OCI-LY7 (cell line): Measurements from ENCODE around the gene SLC29A2. TPM values are rescaled to one million over a fixed set of nuclear protein-coding genes. Genes with fewer than 3 reads are reported as not detected.

Experiments used
- BruUV-seq: library from RNA; stranded (reverse); fragments of 400-500 nt; replicated peaks from 2 replicates; lab custom pipeline; 2021; lab: Mats Ljungman, UMichigan
- CTCF ChIA-PET: fragments of 300-600 bp; sonication (Branson Sonifier 250); formaldehyde crosslinking; loops from one replicate; lab custom pipeline; 2022; ENCODE audit warnings: antibody characterized with exemption; ENCODE audit not compliant: unreplicated experiment; lab: Charles Lee
- POLR2A ChIA-PET: fragments of 300-600 bp; sonication (Branson Sonifier 250); formaldehyde crosslinking; loops from one replicate; lab custom pipeline; 2022; ENCODE audit warnings: antibody characterized with exemption; lab: Charles Lee
- DNase-seq: peaks from one replicate; pipeline ENCODE4 v3.0.0-alpha.2; 2015; ENCODE audit warnings: low spot score
- H2AFZ ChIP-seq: fragments of 200-600 bp; sonication (generic), shearing (Covaris generic); 2 replicates; pipeline ENCODE4 v1.6.1; 2014; ENCODE audit warnings: mild to moderate bottlenecking, antibody characterized with exemption, low read length, moderate library complexity
- H3K27ac ChIP-seq: fragments of 200-600 bp; sonication (generic); 2 replicates; pipeline ENCODE4 v1.5.1; 2014; ENCODE audit warnings: mixed run types, low read depth, mild to moderate bottlenecking, moderate library complexity, low read length, inconsistent platforms; ENCODE audit not compliant: poor library complexity, severe bottlenecking
- H3K36me3 ChIP-seq: fragments of 200-600 bp; sonication (generic); 2 replicates; pipeline ENCODE4 v1.6.1; 2014; ENCODE audit warnings: mild to moderate bottlenecking, antibody characterized with exemption, low read length, moderate library complexity, mixed read lengths; ENCODE audit not compliant: insufficient read depth
- H3K4me1 ChIP-seq: fragments of 200-600 bp; sonication (generic); 2 replicates; pipeline ENCODE4 v1.5.1; 2014; ENCODE audit warnings: mild to moderate bottlenecking, low read length; ENCODE audit not compliant: insufficient read depth, poor library complexity, severe bottlenecking
- H3K4me2 ChIP-seq: fragments of 200-600 bp; sonication (generic); 2 replicates; pipeline ENCODE4 v1.6.1; 2014; ENCODE audit warnings: mild to moderate bottlenecking, low read length
- H3K4me3 ChIP-seq: fragments of 200-600 bp; sonication (generic); 2 replicates; pipeline ENCODE4 v1.5.1; 2014; ENCODE audit warnings: mild to moderate bottlenecking, low read depth, low read length; ENCODE audit not compliant: poor library complexity, severe bottlenecking
- H3K79me2 ChIP-seq: fragments of 200-600 bp; sonication (generic); 2 replicates; pipeline ENCODE4 v1.6.1; 2016; ENCODE audit warnings: low read depth, mild to moderate bottlenecking, low read length, moderate library complexity, mixed read lengths; ENCODE audit not compliant: insufficient read depth
- H3K9me2 ChIP-seq: fragments of 200-600 bp; sonication (generic); 2 replicates; pipeline ENCODE4 v1.6.1; 2016; ENCODE audit warnings: mild to moderate bottlenecking, low read length, mixed read lengths; ENCODE audit not compliant: insufficient read depth
- H3K9me3 ChIP-seq: fragments of 200-600 bp; sonication (generic); 2 replicates; pipeline ENCODE4 v1.6.1; 2014; ENCODE audit warnings: mild to moderate bottlenecking, mixed run types, low read length, mixed read lengths
- H4K20me1 ChIP-seq: fragments of 200-600 bp; sonication (generic); 2 replicates; pipeline ENCODE4 v1.6.1; 2014; ENCODE audit warnings: mild to moderate bottlenecking, antibody characterized with exemption, low read length, moderate library complexity, mixed read lengths; ENCODE audit not compliant: insufficient read depth
- EZH2phosphoT487 ChIP-seq: fragments of 200-600 bp; sonication (generic); IDR thresholded peaks from 2 replicates; pipeline ENCODE4 v1.6.1; 2018; ENCODE audit warnings: low read depth, borderline replicate concordance, mild to moderate bottlenecking, mixed run types, antibody characterized with exemption, low read length, moderate library complexity, mixed read lengths
- intact Hi-C: fragments of 100-400 bp; cut with micrococcal nuclease; formaldehyde crosslinking; loops from one replicate; pipeline ENCODE4 v1.10.0; 2022; ENCODE audit not compliant: unreplicated experiment
- total RNA-seq, 2 experiments: library from RNA; depleted of rRNA in 1 of 2; stranded (reverse); fragments of >200 nt in 1 of 2; shearing (Covaris generic) in 1 of 2; gene quantifications; 2 replicates each; pipeline ENCODE4 v1.2.3, GENCODE V29; 2014 to 2022
- TF ChIP-seq, protein P1 (sequence below): fragments of 200-600 bp; sonication (generic); conservative IDR thresholded peaks from 2 replicates; pipeline ENCODE4 v1.5.1; 2014; ENCODE audit warnings: mild to moderate bottlenecking, antibody characterized with exemption, low read length, moderate library complexity, mixed read lengths

Gene SLC29A2
- total RNA-seq, 2 experiments from 2014 or later, result 33.6 to 56.4 TPM

- H2AFZ ChIP-seq, result peak overlapping the region; percentile 96; the same call in 1 of the 2 replicates
- H3K27ac ChIP-seq, result peak overlapping the region; percentile 54
- H3K4me1 ChIP-seq, result peaks cover 46% of the 10 kb centered on the region
- no peaks in the 10 kb centered on the region for H3K9me3 ChIP-seq
- TF ChIP-seq, protein P1, sequence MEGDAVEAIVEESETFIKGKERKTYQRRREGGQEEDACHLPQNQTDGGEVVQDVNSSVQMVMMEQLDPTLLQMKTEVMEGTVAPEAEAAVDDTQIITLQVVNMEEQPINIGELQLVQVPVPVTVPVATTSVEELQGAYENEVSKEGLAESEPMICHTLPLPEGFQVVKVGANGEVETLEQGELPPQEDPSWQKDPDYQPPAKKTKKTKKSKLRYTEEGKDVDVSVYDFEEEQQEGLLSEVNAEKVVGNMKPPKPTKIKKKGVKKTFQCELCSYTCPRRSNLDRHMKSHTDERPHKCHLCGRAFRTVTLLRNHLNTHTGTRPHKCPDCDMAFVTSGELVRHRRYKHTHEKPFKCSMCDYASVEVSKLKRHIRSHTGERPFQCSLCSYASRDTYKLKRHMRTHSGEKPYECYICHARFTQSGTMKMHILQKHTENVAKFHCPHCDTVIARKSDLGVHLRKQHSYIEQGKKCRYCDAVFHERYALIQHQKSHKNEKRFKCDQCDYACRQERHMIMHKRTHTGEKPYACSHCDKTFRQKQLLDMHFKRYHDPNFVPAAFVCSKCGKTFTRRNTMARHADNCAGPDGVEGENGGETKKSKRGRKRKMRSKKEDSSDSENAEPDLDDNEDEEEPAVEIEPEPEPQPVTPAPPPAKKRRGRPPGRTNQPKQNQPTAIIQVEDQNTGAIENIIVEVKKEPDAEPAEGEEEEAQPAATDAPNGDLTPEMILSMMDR, result no peak
- TF ChIP-seq EZH2phosphoT487, result no peak
- no peaks in the 10 kb centered on the region for H3K36me3 ChIP-seq
- POLR2A ChIA-PET, result interaction anchor here (1.6 kb wide), 1 partner anchor 15 kb away, joined by 7 read pairs; no protein-coding TSS in a partner anchor
- no peaks in the 10 kb centered on the region for H3K79me2 ChIP-seq
- intact Hi-C loops, result loop anchor here (1.0 to 2.0 kb wide), 2 partner anchors 15 to 39 kb away; partner anchors contain the start of gene YIF1A
- no TSS peak for BruUV-seq
- CTCF ChIA-PET, result no interaction called here
- no peak for DNase-seq
- H4K20me1 ChIP-seq, result no peaks in the 10 kb centered on the region
- no peaks in the 10 kb centered on the region for H3K9me2 ChIP-seq
- no peak overlapping the region for H3K4me3 ChIP-seq
- H3K4me2 ChIP-seq, result peak overlapping the region; percentile 75
Observed at GRCh38 chr11:66327171-66328030, 44.2 kb downstream of the SLC29A2 start.

DNA sequence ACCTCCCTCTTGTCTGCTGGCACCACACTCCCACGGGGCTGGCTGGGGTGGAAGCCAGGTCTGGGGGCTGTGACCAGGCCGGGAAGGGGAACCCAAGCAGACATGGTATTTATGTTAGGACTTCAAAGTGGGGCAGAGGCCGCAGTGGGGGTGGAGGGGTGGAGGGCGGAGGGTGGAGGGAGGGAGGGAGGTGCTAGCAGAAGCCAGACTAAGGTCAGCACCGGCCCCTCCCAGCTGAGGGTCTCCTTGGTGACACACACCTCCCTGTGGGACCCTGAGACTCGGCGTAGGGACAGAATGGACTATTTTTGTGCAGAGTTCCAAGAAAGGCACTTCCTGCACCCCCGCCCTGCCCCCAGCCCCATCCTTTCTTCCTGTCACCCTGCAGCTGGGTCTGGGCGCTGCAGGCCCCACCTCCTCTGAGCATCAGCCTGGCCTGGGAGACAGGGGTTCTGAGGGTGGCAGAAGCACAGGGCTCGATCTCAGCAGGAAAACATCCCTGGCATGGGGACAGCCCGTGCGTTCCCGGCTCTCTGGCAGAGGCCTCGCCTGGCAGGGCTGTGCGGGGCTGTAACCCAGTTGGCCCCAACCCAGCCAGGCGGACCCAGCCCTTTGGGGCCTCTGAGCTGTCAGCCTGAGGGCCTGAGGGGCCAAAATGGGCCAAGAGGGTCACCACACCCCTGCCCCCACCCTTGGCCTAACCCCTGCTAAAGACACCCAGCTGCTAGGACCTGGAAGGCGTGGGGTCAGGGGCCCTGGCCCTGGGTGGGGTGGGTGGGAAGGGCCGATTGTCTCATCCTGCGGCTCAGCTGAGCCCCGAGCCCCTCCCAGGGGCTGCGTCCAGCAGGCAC is 45.1 kb downstream of the SLC29A2 start:
- Histone ChIP-seq H3K9me2 (no peaks in the 10 kb centered on the region), H3K36me3 (no peaks in the 10 kb centered on the region), H3K4me3 (peak overlapping the region; percentile 26), H3K4me2 (peak overlapping the region; percentile 66), H3K4me1 (peaks cover 46% of the 10 kb centered on the region), H3K9me3 (no peaks in the 10 kb centered on the region), H3K27ac (peak overlapping the region; percentile 54), H4K20me1 (no peaks in the 10 kb centered on the region), H3K79me2 (no peaks in the 10 kb centered on the region), H2AFZ (peak overlapping the region; percentile 43; the same call in 1 of the 2 replicates)
- ChIA-PET CTCF (interaction anchor here (0.6 kb wide), 1 partner anchor 14 kb away, joined by 3 read pairs; no protein-coding TSS in a partner anchor), POLR2A (interaction anchor here (0.9 to 1.6 kb wide), 2 partner anchors 14 to 15 kb away, joined by 3 to 7 read pairs; no protein-coding TSS in a partner anchor)
- intact Hi-C loops, result no loop called here
- DNase-seq, result peak; percentile 73
- no peak for TF ChIP-seq EZH2phosphoT487
- TF ChIP-seq, protein P1, result no peak
- no TSS peak for BruUV-seq
